GM19452 (cell line): ENCODE results near the gene RAI14.

ENCODE experiments used
- ATAC-seq: cut with Tn5 transposase; IDR thresholded peaks from one replicate; pipeline ENCODE4 v1.9.1; 2021; ENCODE audit not compliant: unreplicated experiment

RAI14 gene

GRCh38 chr5:34639852-34640626, 16.1 kb upstream of the RAI14 start:
- ATAC-seq = no peak

GRCh38 chr5:34648039-34648839, 7.9 kb upstream of the RAI14 start:
- ATAC-seq = no peak

DNA sequence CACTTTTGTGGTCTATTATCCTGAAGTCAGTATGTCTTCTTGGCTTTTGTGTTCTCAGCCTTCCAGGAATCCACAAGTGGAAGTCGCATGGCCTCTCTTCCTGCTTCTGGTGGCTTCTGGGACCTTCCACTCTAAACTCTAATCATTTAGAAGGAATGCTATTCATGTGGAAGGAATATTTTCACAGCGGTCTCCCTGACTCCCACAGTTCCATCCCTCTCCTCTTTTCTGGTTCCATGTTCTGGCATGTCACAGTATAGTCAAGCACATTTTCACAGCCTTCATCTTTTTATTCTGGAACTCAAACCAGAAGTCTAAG, 7.3 kb upstream of the RAI14 start:
- no peak for ATAC-seq

- no peak for ATAC-seq
Observed at GRCh38 chr5:34651791-34652190, 4.3 kb upstream of the RAI14 start.

GRCh38 chr5:34652466-34652865, 3.7 kb upstream of the RAI14 start:
- no peak for ATAC-seq

DNA sequence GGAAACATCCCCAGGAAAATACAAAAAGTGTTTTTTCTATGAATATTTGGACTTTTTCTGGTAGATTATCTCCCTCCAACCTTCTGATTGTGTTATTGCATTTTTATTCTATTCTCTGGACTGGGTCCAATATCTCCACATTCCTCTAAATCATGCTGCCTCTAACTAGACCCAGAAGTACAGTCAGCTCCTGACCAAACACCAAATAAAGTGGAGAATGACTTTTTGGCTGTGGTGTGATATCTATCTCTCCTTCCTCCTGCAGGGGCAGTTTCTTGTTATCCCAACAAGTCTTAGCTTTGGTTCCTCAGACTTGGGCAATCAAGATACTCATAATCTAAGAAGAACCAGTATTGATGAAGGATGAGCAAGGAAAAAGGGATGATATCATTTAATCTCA, 3.2 kb upstream of the RAI14 start:
- ATAC-seq = no peak

- ATAC-seq = no peak
Observed at GRCh38 chr5:34653708-34654107, 2.4 kb upstream of the RAI14 start.

DNA sequence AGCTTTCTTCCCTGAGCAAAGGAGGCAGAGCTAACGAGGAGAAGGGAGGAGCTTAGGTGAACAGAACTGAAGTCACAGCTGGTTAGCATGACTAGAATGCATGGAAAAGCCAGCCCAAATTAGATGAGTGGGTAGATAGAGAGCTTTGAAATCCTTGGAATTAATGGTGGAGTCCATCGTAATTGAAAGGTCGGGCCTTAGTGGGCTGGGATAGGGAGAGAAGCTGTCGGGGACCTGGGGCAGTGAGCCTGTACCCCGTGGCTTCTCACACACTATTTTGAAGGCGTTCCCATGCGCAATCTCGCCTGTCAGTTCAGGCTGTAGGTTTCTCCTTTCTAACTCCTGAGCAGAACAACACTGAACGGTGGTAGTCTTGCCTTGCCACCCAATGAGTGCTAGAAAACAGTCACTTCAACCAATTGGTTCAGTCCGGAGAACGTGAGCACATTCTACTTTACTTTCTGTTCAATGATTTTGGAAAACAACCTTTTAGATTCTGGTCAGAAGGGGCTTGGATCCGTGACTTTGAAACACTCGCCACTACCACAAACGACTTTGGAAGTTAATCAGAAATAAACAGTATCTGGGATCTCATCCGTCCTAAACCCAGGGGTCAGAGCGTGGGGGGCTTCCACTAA, 655 bp upstream of the RAI14 start:
- ATAC-seq = no peak

DNA sequence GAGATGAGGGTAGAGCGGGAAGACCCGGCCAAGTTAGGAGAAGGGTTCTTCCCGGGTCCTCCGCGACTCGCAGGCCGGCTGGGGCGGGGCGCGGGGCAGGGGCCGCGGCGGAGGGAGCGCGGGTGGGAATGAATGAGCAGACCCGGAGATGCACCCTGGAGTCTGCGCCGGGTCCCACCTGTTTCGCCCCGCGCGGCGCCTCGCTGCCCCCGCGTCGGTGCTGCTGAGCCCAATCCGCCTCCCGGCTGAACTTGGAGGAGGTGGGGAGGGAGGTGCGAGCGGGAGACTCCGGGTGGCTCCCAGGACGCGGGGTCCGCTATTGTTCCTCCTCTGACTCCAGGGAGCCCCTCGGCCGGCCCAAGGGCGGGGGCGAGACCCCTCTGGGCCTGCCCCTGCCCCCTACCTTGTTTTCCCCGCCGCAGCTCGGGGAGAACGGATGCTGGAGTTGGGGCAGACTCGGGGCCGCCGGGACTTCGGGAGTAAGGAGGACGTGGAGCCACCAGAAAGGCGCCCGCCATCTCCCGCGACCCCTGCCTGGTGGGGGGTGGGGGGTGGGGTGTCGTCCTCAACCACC, 659 bp downstream of the RAI14 start:
- no peak for ATAC-seq

DNA sequence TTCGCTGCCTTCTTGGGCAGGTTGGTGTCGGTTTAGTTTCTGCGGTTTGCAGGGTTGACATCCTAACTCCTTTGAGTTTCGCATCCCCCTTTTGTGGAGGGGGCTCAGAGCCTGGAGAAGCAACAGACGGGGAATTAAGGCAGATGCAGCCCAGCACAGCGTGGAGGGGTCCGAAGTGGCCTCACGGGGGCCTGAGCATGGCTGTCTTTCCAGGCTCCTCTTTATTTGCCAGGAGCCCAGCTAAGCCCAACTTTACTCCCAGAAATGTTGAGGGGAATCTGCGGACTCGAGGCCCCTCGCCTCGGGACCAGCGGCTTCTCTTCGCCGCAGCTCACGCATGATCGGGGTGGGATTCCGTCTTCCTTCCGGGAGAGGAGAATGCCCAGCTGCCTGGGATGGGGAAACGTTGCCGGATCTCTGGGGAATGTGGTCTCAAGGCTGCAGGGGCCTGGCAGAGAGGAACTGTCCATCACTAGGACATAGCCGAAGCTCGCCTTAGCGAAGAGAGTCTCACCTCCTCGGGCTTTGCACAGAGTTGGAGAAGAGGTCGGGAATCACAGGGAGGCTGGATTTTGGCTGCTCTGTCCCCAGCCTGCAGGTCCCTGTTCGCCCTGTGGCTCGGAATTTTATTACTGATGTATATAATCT, 1.3 kb downstream of the RAI14 start:
- ATAC-seq = no peak

GRCh38 chr5:34657988-34658387, 1.9 kb downstream of the RAI14 start:
- no peak for ATAC-seq

DNA sequence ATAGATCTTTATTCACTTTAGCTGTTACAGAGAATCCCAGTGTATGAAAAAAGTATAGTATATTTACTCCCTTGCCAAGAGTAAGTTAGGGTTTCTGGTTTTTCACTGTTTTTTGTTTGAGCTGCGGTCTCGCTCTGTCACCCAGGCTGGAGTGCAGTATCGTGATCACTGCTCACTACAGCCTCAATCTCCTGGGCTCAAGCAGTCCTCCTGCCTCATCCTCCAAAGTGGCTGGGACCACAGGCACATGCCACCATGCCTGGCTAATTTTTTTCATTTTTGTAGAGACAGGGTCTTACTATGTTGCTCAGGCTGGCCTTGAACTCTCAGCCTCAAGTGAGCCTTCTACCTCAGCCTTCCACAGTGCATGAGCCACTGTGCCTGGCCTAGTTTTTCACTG, 3.0 kb downstream of the RAI14 start:
- no peak for ATAC-seq

DNA sequence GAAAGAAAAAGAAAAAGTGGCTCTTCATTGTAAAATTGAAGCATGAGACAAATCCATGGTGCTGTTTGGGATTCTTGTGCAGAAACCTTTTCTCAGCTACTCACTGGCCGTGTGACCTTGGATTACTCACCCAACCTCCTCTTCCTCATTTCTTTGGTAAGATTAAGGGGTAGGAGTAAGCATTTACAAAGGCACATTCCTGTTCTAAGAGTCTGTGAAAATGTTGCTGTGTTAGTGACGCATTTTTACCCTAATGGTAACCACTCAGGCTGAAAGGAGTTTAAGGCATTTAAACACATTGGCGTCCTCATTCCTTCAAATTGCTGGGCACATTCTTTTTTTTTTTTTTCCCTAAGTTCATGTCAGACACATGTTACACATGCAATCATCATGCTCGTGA, 4.3 kb downstream of the RAI14 start:
- no peak for ATAC-seq

DNA sequence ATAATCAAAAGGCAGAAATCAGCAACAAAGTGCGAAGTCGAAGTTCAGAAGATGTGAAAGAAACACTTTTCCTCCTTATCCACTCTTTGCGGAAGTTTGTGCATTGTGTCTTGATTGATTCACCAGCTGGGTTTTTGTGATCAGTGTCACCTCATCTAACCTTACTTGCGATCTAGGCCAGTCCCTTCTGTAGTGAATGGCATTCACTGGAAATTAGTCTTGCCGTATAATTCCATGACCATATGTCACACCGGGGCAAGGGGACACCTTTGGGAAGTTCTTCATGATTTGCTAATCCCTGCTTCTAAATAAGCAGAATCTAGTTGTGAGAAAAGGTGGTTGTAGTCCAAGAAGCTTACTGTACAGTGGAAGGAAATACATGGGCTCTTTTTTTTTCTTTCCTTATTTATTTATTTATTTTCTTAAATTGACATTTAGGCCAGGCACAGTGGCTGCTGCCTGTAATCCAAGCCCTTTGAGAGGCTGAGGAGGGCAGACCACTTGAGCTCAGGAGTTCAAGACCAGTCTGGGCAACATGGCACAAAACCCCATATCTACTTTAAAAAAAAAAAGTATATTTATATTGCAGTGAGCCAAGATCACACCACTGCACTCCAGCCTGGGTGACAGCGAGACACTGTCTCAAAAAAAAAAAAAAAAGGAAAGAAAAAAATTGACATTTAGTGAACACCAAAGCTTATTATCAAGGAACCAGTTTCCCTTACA, 7.8 kb downstream of the RAI14 start:
- ATAC-seq = no peak

DNA sequence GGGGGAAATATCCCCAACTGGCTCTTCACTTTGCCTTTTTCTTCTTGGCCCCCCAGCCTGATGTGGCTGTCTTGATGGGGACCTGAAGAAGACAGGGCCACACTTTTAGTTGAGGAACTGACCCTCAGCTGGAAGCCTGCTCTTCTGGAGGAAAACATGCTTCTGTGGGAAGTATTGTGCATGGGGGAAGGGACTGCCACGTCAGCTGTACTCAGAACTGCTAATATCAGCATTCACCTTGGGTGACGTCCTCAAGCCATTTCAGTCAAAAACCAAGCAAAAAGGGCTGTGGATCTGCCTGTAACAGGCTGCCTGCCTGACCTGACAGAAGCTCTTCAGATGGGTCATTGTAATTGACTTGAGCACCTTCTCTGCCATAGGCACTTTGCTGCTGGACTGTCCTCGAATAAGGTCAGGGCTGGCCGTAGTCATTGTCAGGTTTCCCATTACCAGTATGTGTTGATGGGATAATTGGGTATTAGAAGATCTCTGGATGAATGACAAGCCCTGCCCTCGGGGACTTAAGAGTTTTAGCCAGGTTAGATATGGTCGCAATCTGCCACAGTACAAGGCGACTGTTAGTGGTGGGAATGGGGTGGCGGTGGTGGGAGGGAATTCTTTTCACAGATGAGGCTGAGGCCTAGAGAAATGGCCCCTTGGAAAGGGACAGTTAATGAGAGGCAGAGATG, 10.4 kb downstream of the RAI14 start:
- ATAC-seq = no peak

DNA sequence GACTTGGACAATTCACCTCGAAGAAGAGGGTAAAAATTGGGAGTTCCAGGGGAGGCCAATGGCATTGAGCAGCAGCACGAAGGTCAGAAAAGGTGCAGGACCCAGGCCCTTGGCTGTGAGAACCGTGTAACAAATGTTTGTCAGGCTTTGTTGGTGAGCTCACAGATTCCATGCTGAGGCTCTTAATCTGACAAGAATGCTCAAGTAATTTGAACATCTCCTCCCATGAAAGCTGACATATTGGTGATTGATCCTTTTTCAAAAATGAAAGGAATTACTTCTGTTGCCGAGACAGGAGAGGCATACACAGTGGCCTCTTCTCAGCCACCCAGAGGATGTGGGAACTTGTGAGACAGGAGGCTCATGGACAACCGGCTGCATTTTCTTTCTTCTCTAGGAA, 11.6 kb downstream of the RAI14 start:
- ATAC-seq = no peak

- no peak for ATAC-seq
Observed at GRCh38 chr5:34669931-34670516, 13.9 kb downstream of the RAI14 start.

- no peak for ATAC-seq
Observed at GRCh38 chr5:34672196-34672595, 16.1 kb downstream of the RAI14 start.

DNA sequence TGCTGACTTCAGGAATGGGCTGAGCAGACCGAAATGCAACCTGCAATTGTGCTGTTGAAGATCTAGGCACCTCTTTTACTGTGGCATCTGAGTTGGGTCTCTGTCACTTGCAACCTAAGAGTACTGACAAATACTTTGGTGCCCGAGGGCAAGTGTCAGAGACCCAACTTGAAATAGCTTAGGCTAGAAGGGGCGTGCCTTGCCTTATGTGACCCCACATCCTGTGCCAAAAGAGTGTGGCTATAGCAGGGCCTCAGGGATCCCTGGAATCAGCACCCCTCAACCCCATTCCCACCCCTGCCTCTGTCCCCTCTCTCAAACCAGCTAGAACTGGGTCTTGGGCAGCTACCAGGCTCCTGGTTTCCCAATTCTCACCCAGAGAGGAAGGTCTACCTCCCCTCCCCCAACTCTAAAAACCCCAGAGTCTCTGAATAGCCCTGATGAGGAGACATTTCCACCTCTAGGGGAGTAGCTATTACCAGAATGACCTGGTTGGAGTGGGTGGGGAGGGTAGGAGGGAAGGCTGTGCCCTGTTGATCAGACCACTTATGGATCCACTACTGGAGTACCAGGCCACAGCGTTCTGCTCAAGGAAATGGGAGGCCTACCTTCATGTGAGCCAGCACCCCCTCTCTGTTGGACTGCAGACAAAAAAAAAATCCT, 17.5 kb downstream of the RAI14 start:
- no peak for ATAC-seq
